Measurements from ENCODE around the gene NCKAP1.

DNA sequence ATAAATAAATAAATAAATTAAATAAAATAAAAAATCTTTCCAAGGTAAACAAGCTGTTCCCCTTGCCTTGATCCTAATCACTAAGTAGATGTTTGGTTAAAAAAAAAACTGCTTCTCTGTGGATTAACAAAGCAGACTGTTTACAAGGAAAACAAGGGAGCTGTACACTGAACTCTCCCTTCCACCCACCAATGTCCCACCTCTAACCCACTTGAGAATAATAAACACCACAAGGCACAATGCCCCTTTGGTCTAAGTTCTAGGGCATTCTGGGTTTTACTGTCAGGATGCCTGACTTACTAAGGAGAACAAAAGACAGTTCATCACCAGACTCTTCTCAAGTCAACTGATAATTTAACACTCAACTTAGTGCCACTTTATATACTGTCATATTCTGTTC is 83.5 kb downstream of the NCKAP1 start:
- TF ChIP-seq, protein P1, sequence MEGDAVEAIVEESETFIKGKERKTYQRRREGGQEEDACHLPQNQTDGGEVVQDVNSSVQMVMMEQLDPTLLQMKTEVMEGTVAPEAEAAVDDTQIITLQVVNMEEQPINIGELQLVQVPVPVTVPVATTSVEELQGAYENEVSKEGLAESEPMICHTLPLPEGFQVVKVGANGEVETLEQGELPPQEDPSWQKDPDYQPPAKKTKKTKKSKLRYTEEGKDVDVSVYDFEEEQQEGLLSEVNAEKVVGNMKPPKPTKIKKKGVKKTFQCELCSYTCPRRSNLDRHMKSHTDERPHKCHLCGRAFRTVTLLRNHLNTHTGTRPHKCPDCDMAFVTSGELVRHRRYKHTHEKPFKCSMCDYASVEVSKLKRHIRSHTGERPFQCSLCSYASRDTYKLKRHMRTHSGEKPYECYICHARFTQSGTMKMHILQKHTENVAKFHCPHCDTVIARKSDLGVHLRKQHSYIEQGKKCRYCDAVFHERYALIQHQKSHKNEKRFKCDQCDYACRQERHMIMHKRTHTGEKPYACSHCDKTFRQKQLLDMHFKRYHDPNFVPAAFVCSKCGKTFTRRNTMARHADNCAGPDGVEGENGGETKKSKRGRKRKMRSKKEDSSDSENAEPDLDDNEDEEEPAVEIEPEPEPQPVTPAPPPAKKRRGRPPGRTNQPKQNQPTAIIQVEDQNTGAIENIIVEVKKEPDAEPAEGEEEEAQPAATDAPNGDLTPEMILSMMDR (IDR thresholded peaks at IDR 0.05) = no peak
- no peak for TF ChIP-seq POLR2AphosphoS5 (IDR thresholded peaks at IDR 0.05)
